Measurements from ENCODE around the gene HNRNPF. TPM values are rescaled to one million over a fixed set of nuclear protein-coding genes. Genes with fewer than 3 reads are reported as not detected.
"Not testable (repeated sequence)": the region's sequence is repeated elsewhere in the genome, so short reads cannot be mapped to it uniquely, and the experiment has no call there.

Gene HNRNPF
- polyA plus RNA-seq, 12 donors: 95.9 to 139 (median 110) TPM; not detected in 1

- DNase-seq: no peak
Measured at GRCh38 chr10:43354879-43355380, 54.1 kb downstream of the HNRNPF start.

- no peak for DNase-seq
Measured at GRCh38 chr10:43354330-43354635, 54.7 kb downstream of the HNRNPF start.

GRCh38 chr10:43353495-43354329 lies 55.3 kb downstream of the HNRNPF start:
- DNase-seq: no peak

- no peak for DNase-seq
Measured at GRCh38 chr10:43352951-43353350, 56.0 kb downstream of the HNRNPF start.

- no peak for DNase-seq
Measured at GRCh38 chr10:43351301-43351700, 57.7 kb downstream of the HNRNPF start.

GRCh38 chr10:43350686-43351085 lies 58.3 kb downstream of the HNRNPF start:
- DNase-seq: no peak

GRCh38 chr10:43350156-43350555 lies 58.8 kb downstream of the HNRNPF start:
- DNase-seq: no peak

- DNase-seq: peak; percentile 87
Measured at GRCh38 chr10:43348511-43349312, 60.3 kb downstream of the HNRNPF start.

- no peak for DNase-seq
Measured at GRCh38 chr10:43347997-43348396, 61.0 kb downstream of the HNRNPF start.

GRCh38 chr10:43344051-43344450 lies 64.9 kb downstream of the HNRNPF start:
- no peak for DNase-seq

- DNase-seq: no peak
Measured at GRCh38 chr10:43343126-43343525, 65.9 kb downstream of the HNRNPF start.

- no peak for DNase-seq
Measured at GRCh38 chr10:43342279-43343125, 66.5 kb downstream of the HNRNPF start.

GRCh38 chr10:43341450-43341849 lies 67.5 kb downstream of the HNRNPF start:
- no peak for DNase-seq

GRCh38 chr10:43340619-43341018 lies 68.4 kb downstream of the HNRNPF start:
- no peak for DNase-seq

GRCh38 chr10:43340101-43340500 lies 68.9 kb downstream of the HNRNPF start:
- no peak for DNase-seq

- no peak for DNase-seq
Measured at GRCh38 chr10:43339136-43339535, 69.8 kb downstream of the HNRNPF start.

GRCh38 chr10:43338117-43338516 lies 70.9 kb downstream of the HNRNPF start:
- DNase-seq: no peak

GRCh38 chr10:43337536-43337935 lies 71.5 kb downstream of the HNRNPF start:
- DNase-seq: not testable (repeated sequence)

- DNase-seq: no peak
Measured at GRCh38 chr10:43336641-43337318, 72.2 kb downstream of the HNRNPF start.

GRCh38 chr10:43336061-43336460 lies 72.9 kb downstream of the HNRNPF start:
- DNase-seq: no peak

Data from muscle of arm (tissue), 12 donors.